ENCODE results near the gene SH3GL1.

Gene SH3GL1

DNA sequence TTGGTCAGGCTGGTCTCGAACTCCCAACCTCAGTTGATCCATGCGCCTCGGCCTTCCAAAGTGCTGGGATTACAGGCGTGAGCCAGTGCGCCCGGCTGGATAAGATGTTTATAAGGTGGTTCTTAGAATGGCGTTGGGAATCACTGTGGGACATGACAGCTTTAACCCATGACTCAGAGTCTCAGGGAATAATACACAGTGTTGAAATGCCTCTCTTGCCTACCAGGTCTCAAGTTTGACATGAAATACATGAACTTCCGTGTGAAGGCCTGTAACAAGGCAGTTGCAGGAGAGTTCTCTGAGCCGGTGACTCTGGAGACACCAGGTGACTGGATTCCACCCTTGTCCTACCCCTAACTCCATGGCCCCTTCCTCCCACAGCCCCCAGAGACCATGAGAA lies 83.4 kb downstream of the SH3GL1 start:
- Mint-ChIP-seq H3K9me3 (peaks cover 33% of the 10 kb centered on the region), H3K27ac (no peak overlapping the region)

DNA sequence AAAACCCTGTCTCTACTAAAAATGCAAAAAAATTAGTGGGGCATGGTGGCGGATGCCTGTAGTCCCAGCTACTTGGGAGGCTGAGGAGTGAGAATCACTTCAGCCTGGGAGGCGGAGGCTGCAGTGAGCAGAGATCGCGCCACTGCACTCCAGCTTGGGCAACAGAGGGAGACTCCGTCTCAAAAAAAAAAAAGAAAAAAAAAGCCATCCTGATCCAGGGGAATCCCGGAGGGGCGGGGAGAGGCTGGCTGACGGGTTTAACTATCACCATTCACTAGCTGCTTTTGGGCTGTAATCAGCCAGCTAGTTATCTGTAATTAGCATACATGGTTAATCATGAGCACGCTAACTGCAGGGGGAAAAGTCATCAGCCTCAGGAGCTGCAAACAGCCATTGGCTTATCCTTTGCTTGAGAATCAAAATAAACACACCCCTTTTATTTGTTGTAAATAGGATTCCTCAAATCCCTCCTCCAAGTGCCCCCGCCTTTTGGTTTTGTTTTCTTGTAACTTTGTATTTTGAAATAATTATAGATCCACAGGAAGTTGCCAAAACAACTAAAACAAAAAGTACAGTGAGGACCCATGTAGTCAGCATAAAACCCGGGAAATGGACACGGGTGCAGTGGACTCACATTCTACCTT lies 86.4 kb downstream of the SH3GL1 start:
- Mint-ChIP-seq H3K4me3 (no peak overlapping the region), H3K4me1 (ENCODE audit: low read depth) (peaks cover 22% of the 10 kb centered on the region), H3K36me3 (ENCODE audit: low read depth) (peaks cover 1% of the 10 kb centered on the region), H3K9me3 (peaks cover 8% of the 10 kb centered on the region), H3K27me3 (peaks cover 10% of the 10 kb centered on the region), H3K27ac (no peak overlapping the region)
- intact Hi-C loops (cut with micrococcal nuclease), result no loop called here

More for the DNA sequence above, 83.4 kb downstream of the SH3GL1 start:
- intact Hi-C loops (cut with micrococcal nuclease), result no loop called here
- no peak overlapping the region for H3K4me3 Mint-ChIP-seq
- peaks cover 14% of the 10 kb centered on the region for H3K36me3 Mint-ChIP-seq (ENCODE audit: low read depth)
- H3K27me3 Mint-ChIP-seq, result peaks cover 10% of the 10 kb centered on the region
- H3K4me1 Mint-ChIP-seq (ENCODE audit: low read depth), result peaks cover 39% of the 10 kb centered on the region
